RPMI7951 (cell line): ENCODE data around the gene RBP5. TPM values are rescaled to one million over a fixed set of nuclear protein-coding genes. Genes with fewer than 3 reads are reported as not detected.

Source experiments
- DNase-seq: peaks from one replicate; pipeline ENCODE4 v3.0.0-alpha.2; 2012; ENCODE audit warnings: low read depth
- total RNA-seq: library from RNA; depleted of rRNA; stranded (reverse); fragments of >200 nt; shearing (Covaris generic); gene quantifications from 2 replicates; pipeline ENCODE4 v1.2.3, GENCODE V29; 2014; rRNA removed

RBP5 gene
- total RNA-seq, 1 experiment from 2014 or later = not detected

GRCh38 chr12:7075518-7075917 is 53.2 kb downstream of the RBP5 start:
- peak; percentile 8 for DNase-seq

- no peak for DNase-seq
Observed at GRCh38 chr12:7073946-7074345, 54.7 kb downstream of the RBP5 start.

Other genes starting within 250 kb of the RBP5 start
- gene LRRC23, start 224.1 kb downstream of the RBP5 start, total RNA-seq = 4.9 and 5.4 TPM in 2 replicates
- gene ENO2, start 214.3 kb downstream of the RBP5 start, total RNA-seq = 28.6 and 29.0 TPM in 2 replicates
- 3.8 and 6.1 TPM in 2 replicates for gene ATN1, start 200.9 kb downstream of the RBP5 start, total RNA-seq
- not detected in 2 replicates for gene RNU7-1, start 185.1 kb downstream of the RBP5 start, total RNA-seq
- 245 and 274 TPM in 2 replicates for gene C12orf57, start 184.9 kb downstream of the RBP5 start, total RNA-seq
- 0.24 TPM in 1 of 2 replicates, not detected in the other for gene PTPN6, start 177.5 kb downstream of the RBP5 start, total RNA-seq
- gene PHB2, start 158.2 kb downstream of the RBP5 start, total RNA-seq = 263 and 303 TPM in 2 replicates
- gene EMG1, start 158.0 kb downstream of the RBP5 start, total RNA-seq = 68.5 and 72.8 TPM in 2 replicates
- gene LPCAT3, start 110.4 kb downstream of the RBP5 start, total RNA-seq = 14.8 and 15.5 TPM in 2 replicates
- gene C1S, start 68.2 kb downstream of the RBP5 start, total RNA-seq = 15.3 and 16.3 TPM in 2 replicates
- gene C1R, start 36.4 kb downstream of the RBP5 start, total RNA-seq = 20.4 and 29.3 TPM in 2 replicates
- 7.1 and 9.0 TPM in 2 replicates for gene C1RL, start 19.7 kb downstream of the RBP5 start, total RNA-seq
- 4.5 and 7.3 TPM in 2 replicates for gene CLSTN3, start 1.5 kb upstream of the RBP5 start, total RNA-seq
- gene PEX5, start 60.8 kb upstream of the RBP5 start, total RNA-seq = 16.1 and 17.7 TPM in 2 replicates
- not detected in 2 replicates for gene ACSM4, start 175.2 kb upstream of the RBP5 start, total RNA-seq